Measurements from ENCODE around the gene RPL13. TPM values are rescaled to one million over a fixed set of nuclear protein-coding genes. Genes with fewer than 3 reads are reported as not detected.

RPL13 gene
- total and polyA plus RNA-seq, 12 donors, result 786 to 7,398 (median 999) TPM

GRCh38 chr16:89601906-89602272, 41.4 kb downstream of the RPL13 start:
- peaks cover 0 to 28% (median 12%) of the 10 kb centered on the region in 7 donors for H3K27me3 ChIP-seq
- H3K36me3 ChIP-seq, result no peaks in the 10 kb centered on the region
- peaks cover 0 to 14% (median 7%) of the 10 kb centered on the region in 9 donors for H3K4me1 ChIP-seq
- 54 to 63% methylated on average over 22 of the region's 22 CpGs for WGBS, 2 donors
- TF ChIP-seq, protein P1, sequence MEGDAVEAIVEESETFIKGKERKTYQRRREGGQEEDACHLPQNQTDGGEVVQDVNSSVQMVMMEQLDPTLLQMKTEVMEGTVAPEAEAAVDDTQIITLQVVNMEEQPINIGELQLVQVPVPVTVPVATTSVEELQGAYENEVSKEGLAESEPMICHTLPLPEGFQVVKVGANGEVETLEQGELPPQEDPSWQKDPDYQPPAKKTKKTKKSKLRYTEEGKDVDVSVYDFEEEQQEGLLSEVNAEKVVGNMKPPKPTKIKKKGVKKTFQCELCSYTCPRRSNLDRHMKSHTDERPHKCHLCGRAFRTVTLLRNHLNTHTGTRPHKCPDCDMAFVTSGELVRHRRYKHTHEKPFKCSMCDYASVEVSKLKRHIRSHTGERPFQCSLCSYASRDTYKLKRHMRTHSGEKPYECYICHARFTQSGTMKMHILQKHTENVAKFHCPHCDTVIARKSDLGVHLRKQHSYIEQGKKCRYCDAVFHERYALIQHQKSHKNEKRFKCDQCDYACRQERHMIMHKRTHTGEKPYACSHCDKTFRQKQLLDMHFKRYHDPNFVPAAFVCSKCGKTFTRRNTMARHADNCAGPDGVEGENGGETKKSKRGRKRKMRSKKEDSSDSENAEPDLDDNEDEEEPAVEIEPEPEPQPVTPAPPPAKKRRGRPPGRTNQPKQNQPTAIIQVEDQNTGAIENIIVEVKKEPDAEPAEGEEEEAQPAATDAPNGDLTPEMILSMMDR (IDR thresholded peaks at IDR 0.05), result no peak
- H3K9me3 ChIP-seq, result no peaks in the 10 kb centered on the region
- no peak for ATAC-seq
- intact Hi-C loops (cut with DNase I), result no loop called here
- no peak for DNase-seq
- no peak overlapping the region for H3K4me3 ChIP-seq
- no peak overlapping the region for H3K27ac ChIP-seq

DNA sequence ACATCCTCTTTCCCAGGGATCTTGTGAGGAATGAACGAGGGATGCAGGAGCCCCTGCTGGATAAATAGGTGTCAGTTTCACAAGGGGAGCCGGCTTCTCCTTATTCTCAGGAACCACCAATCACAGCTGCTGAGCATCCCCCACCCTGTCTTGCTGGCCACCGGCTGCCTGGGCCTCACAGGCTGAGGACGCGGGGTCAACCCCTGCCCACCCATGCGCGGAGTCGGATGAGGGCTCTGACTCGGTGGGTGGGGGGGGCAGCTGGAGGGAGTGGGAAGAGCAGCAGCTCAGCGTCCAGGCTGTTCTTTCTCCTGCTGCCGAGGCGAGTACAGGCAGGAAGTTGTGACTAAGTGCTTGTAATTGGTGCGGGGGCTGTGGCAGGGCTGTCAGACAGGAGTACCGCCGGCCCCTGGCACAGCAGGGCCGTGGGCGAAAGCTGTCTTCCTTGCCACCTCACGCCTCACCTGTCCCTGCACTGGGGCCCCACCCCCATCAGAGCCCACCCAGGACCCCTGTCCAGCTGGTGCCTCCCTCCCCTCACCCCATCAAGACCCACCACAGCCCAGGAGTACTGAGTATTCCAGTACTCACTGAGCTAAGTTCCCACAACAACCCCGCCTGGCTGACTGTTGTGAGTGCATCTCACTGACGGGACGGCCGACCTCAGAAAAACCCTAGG, 41.9 kb downstream of the RPL13 start:
- Histone ChIP-seq H3K4me1 (peaks cover 0 to 14% (median 7%) of the 10 kb centered on the region in 9 donors), H3K27ac (no peak overlapping the region), H3K27me3 (peaks cover 0 to 28% (median 12%) of the 10 kb centered on the region in 7 donors), H3K9me3 (no peaks in the 10 kb centered on the region), H3K4me3 (no peak overlapping the region), H3K36me3 (no peaks in the 10 kb centered on the region)
- intact Hi-C loops (cut with DNase I), result no loop called here
- ATAC-seq (peak in 7 of 8 donors; percentile 57 to 88 (median 75)), DNase-seq (peak in 1 of 2 donors; percentile 29)
- WGBS, 2 donors, result 4 to 5% methylated on average over 22 of the region's 22 CpGs
- TF ChIP-seq, protein P1 (IDR thresholded peaks at IDR 0.05), result no peak

GRCh38 chr16:89602952-89603590, 42.6 kb downstream of the RPL13 start:
- Histone ChIP-seq H3K36me3 (no peaks in the 10 kb centered on the region), H3K9me3 (no peaks in the 10 kb centered on the region), H3K4me3 (no peak overlapping the region), H3K27me3 (peaks cover 0 to 28% (median 13%) of the 10 kb centered on the region in 7 donors), H3K4me1 (peaks cover 0 to 14% (median 7%) of the 10 kb centered on the region in 9 donors), H3K27ac (no peak overlapping the region)
- WGBS, 2 donors, result 59 to 69% methylated on average over 5 of the region's 5 CpGs
- TF ChIP-seq, protein P1 (IDR thresholded peaks at IDR 0.05), result no peak
- no peak for ATAC-seq
- intact Hi-C loops (cut with DNase I), result no loop called here
- no peak for DNase-seq

GRCh38 chr16:89604764-89605163, 44.3 kb downstream of the RPL13 start:
- Histone ChIP-seq H3K9me3 (no peaks in the 10 kb centered on the region), H3K36me3 (no peaks in the 10 kb centered on the region), H3K4me1 (peaks cover 0 to 14% (median 7%) of the 10 kb centered on the region in 9 donors), H3K27ac (no peak overlapping the region), H3K27me3 (peaks cover 0 to 28% (median 18%) of the 10 kb centered on the region in 7 donors), H3K4me3 (no peak overlapping the region)
- DNase-seq, result no peak
- intact Hi-C loops (cut with DNase I), result no loop called here
- no peak for ATAC-seq
- 86 to 88% methylated on average over 16 of the region's 16 CpGs for WGBS, 2 donors
- TF ChIP-seq, protein P1 (IDR thresholded peaks at IDR 0.05), result no peak

Measured in heart right ventricle (tissue), 16 donors.